KOPT-K1 (cell line): ENCODE measurements around the gene GPR55.

Experiments used
- H3K27ac ChIP-seq: fragments of 200-600 bp; sonication (generic); 2 replicates; pipeline ENCODE4 v1.5.1; 2016; ENCODE audit warnings: antibody characterized with exemption, mild to moderate bottlenecking, low read depth, low read length; ENCODE audit not compliant: poor library complexity, severe bottlenecking
- H3K36me3 ChIP-seq: fragments of 200-600 bp; sonication (generic); 2 replicates; pipeline ENCODE4 v1.5.1; 2017; ENCODE audit warnings: antibody characterized with exemption, mild to moderate bottlenecking, low read length, moderate library complexity; ENCODE audit not compliant: insufficient read depth
- H3K9me3 ChIP-seq: fragments of 200-600 bp; sonication (generic); 2 replicates; pipeline ENCODE4 v1.5.1; 2017; ENCODE audit warnings: antibody characterized with exemption, low read length, mild to moderate bottlenecking; ENCODE audit not compliant: insufficient read depth, poor library complexity, severe bottlenecking

Gene GPR55

DNA sequence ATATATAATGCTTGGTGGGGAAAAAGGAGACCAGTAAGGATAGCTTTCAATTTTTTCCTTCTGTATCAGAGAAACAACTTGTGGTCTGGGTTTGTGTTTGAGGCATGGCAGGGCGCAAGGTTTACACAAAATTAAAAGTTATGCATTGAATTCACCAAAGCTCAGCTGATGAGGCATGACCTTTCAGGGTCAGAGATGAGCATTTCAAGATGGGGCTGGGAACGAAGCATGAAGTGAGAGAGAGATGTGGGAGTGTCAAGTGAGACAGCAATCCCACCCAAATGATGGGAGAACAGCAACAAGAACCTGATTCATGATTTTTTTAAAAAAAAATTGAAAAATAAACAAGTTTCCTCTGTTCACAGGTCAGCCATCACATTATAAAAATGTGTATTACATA is 4.9 kb downstream of the GPR55 start:
- Histone ChIP-seq H3K9me3 (no peaks in the 10 kb centered on the region), H3K27ac (no peak overlapping the region), H3K36me3 (no peaks in the 10 kb centered on the region)

DNA sequence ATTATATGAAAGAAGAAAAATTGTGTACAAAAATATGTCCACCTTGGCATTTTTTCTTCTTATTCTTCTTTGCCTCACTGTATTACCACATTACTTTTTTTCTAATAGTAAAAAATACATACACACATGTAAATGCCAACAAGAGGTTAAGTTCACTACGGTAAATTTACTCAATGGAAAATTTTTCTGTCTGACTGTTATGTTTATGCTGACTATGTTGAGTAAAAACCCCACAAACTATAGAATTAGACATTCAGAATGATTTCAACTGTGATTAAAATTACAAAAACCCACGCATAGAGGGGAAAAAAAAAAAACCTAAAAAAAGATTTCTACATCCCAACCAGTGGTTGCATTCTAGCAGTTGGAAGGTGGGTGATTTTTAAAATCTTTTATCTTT is 5.4 kb downstream of the GPR55 start:
- Histone ChIP-seq H3K36me3 (no peaks in the 10 kb centered on the region), H3K27ac (no peak overlapping the region), H3K9me3 (no peaks in the 10 kb centered on the region)

DNA sequence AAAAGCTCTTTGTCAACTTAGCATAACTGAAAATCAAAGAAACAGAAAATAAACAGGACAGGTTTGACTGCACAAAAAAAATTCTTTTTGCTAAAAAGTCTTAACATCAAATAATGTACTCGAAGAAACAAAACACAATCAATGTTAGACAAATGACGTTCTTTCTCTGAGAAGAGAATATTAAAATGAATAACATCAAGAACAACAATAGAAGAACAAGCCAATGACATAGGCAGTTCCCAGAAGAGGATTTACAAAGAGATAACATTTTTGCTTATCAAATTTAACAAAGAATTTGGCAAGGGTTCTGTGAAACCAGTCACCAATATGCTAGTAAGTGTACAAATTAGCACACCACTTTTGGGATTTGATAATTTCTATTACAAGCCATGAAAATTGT is 5.8 kb downstream of the GPR55 start:
- no peaks in the 10 kb centered on the region for H3K9me3 ChIP-seq
- H3K27ac ChIP-seq = no peak overlapping the region
- no peaks in the 10 kb centered on the region for H3K36me3 ChIP-seq

DNA sequence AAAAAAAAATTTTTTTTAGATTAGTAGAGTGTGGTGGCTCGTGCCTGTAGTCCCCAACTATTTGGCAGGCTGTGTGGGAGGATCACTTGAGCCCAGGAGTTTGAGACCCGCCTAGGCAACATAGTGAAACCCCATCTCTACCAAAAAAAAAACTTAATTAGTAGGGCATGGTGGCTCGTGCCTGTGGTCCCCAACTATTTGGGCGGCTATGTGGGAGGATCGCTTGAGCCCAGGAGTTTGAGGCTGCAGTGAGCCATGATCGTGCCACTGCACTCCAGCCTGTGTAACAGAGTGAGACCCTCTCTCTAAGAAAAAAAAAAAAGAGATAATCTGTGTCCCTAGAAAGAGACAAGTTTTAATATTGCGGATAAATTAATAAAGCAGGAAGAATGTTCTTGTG is 8.8 kb downstream of the GPR55 start:
- Histone ChIP-seq H3K9me3 (no peaks in the 10 kb centered on the region), H3K27ac (no peak overlapping the region)

DNA sequence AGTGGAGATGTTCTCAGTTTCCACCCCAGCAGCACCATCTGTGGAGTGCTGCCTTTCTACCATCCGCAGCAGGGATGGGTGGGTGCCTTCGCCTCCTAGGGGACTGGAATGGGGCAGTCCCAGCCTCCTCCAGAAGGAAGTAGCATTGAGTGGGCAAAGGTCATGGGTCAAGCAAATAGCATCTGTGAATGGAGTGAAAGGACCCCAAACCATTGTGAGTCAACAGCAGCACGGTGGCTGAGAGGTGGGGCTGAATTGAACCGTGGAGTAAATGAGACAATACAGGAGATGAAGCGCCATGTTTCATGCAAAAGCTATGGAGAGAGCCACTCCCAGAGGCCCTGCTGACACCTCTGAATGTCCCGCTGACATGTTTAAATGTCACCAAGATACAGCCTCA is 9.7 kb downstream of the GPR55 start:
- H3K9me3 ChIP-seq = no peaks in the 10 kb centered on the region
- no peaks in the 10 kb centered on the region for H3K36me3 ChIP-seq
- no peak overlapping the region for H3K27ac ChIP-seq

More for the DNA sequence above, 8.8 kb downstream of the GPR55 start:
- H3K36me3 ChIP-seq = no peaks in the 10 kb centered on the region

DNA sequence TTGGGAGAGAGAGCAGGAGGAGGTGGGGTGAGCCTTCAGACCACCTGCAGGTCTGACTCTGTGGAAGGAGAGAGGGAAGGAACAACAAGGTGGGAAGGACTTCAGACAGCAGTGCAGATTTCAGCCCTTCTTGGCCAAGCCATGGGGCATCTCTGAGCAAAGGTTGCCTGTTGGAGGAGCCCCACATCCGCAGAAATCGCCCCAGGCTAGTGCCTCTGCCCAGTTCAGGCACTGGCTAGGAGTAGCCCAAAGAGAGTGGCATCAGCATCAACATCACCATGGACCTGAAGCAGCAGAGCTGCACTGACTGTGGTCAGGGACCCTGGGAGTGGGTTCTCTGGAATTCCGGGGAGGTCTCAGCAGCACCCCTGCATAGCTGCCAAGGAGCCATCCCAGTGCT is 10.2 kb downstream of the GPR55 start:
- H3K36me3 ChIP-seq = no peaks in the 10 kb centered on the region
- no peak overlapping the region for H3K27ac ChIP-seq
- H3K9me3 ChIP-seq = no peaks in the 10 kb centered on the region

DNA sequence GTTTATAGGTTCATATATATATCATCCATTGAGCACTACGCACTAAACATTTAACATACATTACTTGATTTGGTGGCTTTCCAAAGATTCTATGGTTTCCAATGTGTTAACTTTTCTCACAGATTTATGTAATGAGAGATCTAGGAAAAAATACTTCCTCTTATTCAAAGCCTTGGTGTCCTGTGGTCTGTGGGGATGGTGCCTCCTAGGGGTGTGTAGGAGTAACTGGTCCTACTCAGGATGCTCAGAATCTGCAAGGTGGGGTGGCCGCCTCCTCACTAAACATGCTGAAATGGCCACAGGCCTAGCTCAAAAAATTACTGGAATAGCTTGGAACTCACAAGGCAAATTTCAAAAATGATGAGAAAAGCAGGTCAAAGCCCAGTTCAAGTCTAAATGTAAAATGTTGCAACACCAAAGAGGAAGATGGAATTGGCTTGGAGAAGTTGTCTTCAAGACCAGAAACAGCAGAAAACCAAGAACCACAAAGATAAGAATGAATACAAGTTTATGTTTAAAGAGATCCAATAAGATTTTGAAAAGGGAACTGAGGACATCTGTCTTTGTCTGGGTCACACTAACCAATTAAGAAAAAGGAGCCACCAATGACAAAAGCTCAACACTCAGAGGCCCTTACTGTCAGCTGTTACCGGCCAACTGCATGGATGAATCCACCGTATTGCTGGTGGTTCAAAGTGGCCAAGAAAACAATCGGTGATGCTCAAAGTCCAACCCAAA is 11.5 kb downstream of the GPR55 start:
- Histone ChIP-seq H3K27ac (no peak overlapping the region), H3K9me3 (no peaks in the 10 kb centered on the region), H3K36me3 (no peaks in the 10 kb centered on the region)

DNA sequence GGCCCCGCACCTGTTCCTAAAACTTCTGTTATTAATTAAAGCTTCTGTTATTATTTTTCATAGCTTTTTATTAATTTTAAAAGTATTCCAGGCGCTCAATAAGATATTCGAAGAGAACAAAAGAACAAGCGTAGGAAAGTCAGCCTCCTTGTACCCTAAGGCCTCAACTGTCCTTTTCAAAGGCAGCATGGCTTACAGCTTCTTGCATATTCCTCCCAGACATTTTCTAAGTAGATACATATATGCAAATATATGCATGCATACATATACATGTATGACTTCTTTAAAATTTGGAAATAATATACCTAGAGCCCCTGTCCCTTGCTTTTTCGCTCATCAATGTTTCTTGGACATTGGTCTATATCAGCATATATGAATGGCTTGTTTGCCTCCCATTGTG is 12.3 kb downstream of the GPR55 start:
- no peak overlapping the region for H3K27ac ChIP-seq
- no peaks in the 10 kb centered on the region for H3K36me3 ChIP-seq
- H3K9me3 ChIP-seq = no peaks in the 10 kb centered on the region

DNA sequence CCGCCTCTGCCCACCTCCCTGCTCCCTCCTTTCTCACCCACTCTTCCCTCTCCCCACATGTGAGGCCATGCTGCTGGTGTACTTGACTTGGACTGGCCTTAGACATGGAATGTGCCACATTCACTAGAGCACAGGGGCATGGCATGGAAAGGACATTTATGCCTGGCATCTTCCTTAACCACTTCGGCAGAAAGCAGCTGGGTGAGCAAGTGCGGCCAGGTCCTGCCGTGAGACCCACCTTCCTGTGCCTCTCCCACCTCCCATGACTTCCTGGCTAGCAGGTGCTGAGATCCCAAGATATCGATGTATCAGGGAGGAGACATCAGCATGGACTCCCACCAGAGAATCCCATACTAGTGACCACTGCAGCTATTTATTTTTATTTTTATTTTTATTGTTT is 13.0 kb downstream of the GPR55 start:
- H3K27ac ChIP-seq = no peak overlapping the region
- H3K9me3 ChIP-seq = no peaks in the 10 kb centered on the region
- H3K36me3 ChIP-seq = no peaks in the 10 kb centered on the region

DNA sequence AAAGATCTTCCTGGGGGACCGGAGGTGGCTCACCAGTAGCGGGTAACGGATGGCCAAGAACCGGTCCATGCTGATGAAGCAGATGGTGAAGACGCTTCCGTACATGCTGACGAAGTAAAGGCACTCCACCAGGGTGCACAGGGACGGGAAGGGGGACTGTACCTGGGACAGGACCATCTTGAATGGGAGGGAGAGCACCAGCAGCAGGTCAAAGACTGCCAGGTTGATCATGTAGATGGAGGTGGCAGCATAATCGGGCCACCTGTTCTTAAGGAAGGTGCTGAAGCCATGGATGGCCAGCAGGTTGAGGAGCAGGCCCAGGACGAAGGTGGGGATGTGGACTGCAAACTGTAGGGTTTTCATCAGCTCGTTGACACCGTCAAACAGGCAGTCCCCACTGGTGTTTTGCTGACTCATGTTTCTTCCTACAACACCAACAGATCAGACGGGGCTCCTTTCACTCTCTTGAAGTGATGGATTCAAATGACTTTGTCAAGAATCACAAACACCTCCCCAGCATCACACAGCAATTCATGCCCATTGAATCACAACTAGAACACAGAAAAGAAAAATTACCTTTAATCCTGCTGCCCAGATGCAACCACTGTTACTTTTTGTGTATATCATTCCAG is 14.4 kb downstream of the GPR55 start:
- H3K36me3 ChIP-seq = no peaks in the 10 kb centered on the region

DNA sequence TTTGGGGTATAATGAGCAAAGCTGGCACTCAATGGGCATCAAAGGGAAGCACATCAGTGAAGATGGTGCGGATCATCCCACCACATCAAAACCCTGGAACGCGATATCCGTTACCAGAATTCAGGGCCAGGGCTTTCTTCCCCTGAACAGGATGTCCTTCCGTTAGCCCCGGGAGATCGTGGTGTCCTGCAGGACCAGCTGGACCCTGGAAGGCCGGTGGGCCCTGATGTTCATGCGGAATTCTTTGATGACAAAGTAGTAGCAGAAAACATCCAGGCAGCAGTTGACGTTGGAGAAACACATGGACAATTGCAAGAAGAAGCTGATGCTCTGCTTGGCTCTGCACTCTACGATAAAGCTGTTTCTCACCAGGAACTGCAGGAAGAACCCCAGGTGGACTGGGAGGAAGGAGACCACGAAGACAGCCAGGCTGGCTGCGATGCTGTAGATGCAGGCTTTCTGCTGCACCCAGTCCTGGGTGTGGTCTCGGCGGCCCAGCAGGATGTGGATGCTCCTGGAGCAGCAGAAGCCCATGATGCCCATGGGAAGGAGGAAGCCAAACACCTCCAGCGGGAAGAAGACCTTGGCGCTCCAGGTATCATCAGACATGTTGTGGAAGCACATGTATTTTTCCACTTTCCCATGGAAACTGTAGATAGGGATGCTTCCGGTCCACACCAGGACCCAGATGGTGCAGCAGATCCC is 15.0 kb downstream of the GPR55 start:
- Histone ChIP-seq H3K36me3 (no peaks in the 10 kb centered on the region), H3K27ac (no peak overlapping the region), H3K9me3 (no peaks in the 10 kb centered on the region)

More for the DNA sequence above, 14.4 kb downstream of the GPR55 start:
- no peak overlapping the region for H3K27ac ChIP-seq
- H3K9me3 ChIP-seq = no peaks in the 10 kb centered on the region

DNA sequence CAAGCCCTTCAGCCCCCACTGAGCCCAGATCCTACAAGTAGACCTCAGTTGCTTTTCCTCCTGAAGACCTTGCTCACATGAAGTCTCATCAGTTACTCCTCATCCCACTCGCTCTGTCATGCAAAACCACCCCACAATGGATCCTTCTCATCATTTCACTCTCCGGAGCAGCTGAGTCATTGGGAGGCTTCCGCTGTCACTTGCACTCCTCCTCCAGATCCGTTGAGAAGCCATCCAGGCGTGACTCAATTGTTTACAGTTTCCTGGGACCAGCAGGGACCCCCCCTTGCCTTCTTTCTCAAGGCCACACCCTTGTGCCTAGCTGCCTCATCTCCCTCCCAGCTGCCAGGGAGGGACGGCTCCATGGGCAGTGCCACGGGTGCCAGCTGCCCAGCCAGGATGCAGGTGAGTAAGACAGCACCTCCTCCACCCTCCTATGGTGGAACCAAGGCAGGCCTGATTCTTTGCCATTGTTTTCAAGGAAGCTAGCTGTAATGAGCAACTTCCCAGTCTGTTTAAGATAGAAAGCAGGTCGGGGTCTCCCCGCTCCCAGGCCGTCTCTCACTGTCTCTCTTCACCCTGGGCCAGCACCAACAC is 16.3 kb downstream of the GPR55 start:
- Histone ChIP-seq H3K9me3 (no peaks in the 10 kb centered on the region), H3K36me3 (no peaks in the 10 kb centered on the region), H3K27ac (no peak overlapping the region)

DNA sequence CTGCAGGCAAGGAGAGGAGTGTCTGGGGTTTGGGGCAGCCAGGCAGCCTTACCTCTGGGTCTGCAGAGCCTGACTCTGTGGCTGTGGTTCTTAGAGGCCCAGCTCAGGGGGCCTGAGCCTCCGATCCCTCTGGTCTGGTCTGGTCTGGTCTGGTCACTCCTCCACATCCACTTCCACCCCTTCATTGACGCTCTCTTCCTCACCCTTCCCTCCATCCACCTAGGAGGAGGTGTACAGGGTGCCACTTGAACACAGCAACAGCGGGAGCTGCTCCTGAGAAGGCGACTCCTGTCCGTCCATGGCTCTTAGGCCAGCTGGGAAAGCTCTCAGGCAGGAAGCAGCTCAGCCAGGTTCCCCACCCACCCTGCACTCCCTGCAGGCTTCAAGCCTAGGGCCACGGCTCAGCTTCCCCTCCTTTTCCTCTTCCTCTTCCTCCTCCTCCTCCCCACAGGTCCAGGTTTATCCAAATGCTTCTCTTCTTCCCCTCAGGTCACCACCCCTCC is 16.9 kb downstream of the GPR55 start:
- H3K36me3 ChIP-seq = no peaks in the 10 kb centered on the region
- H3K9me3 ChIP-seq = no peaks in the 10 kb centered on the region
- no peak overlapping the region for H3K27ac ChIP-seq

DNA sequence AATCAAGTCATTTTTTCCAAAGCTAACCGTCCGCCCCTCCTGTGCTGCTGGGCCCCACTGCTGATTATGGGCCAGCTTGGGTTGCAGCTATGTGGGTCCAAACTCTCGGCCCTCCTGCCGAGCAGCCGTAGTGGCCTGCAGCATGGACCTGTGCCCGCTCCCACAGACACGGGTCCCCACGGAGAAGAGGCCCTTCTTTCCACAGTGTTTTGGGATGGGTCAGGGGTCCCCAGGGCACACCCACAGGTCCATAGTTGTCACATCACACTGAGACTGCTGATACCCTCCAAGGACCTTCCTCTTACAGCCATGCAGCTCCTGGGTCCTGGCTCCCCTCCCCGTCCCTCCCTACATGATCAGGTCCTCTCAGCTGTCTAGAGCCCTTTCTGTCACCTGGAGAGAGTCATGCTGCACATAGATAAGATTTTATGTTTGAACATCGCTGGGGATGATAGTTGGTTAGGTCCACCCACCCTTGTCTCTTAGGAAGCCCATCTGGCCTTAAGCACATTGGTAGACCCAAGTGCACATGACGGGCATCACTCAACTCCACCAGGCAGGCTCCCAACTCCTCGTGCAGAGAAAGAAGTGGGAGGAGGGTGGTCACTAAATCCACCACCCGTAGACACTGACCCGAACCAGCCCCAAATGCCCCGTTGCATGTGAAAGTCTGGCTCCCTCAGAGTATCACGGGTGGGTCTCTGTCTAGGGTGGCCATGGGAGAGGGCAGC is 17.5 kb downstream of the GPR55 start:
- Histone ChIP-seq H3K27ac (no peak overlapping the region), H3K9me3 (no peaks in the 10 kb centered on the region), H3K36me3 (no peaks in the 10 kb centered on the region)
